HG03460 (cell line): ENCODE results near the gene NRCAM.
"Not testable (repeated sequence)": the region's sequence is repeated elsewhere in the genome, so short reads cannot be mapped to it uniquely, and the experiment has no call there.

Source experiments
- ATAC-seq: cut with Tn5 transposase; IDR thresholded peaks from one replicate; pipeline ENCODE4 v1.9.1; 2021; ENCODE audit not compliant: unreplicated experiment

The NRCAM gene

GRCh38 chr7:108348913-108349312 lies 107.3 kb downstream of the NRCAM start:
- ATAC-seq, result no peak

- no peak for ATAC-seq
These were observed 108.6 kb downstream of the NRCAM start for GRCh38 chr7:108347616-108348015.

GRCh38 chr7:108345710-108346336 lies 110.4 kb downstream of the NRCAM start:
- ATAC-seq, result no peak

- no peak for ATAC-seq
These were observed 115.3 kb downstream of the NRCAM start for GRCh38 chr7:108340856-108341411.

GRCh38 chr7:108340406-108340805 lies 115.8 kb downstream of the NRCAM start:
- not testable (repeated sequence) for ATAC-seq

- no peak for ATAC-seq
These were observed 120.8 kb downstream of the NRCAM start for GRCh38 chr7:108335269-108335918.

- no peak for ATAC-seq
These were observed 123.3 kb downstream of the NRCAM start for GRCh38 chr7:108332937-108333336.

DNA sequence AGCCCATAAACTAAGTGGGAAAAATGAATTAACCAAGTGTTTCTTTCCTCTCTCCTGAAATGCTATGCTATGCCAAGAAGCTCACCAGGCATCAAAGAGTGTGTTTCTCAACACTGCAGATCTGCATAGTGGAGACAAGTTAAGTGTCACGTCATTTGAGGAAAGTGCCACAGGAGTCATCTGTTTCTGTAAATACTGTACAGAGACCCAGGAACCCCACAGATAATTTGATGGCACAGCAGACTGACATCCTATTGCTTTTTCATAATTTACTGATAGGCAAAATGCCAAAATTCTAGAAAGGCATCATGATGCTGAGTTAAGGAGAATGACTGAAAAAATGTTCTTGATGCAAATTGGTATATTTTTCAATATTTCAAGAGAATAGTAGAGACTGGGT lies 124.3 kb downstream of the NRCAM start:
- ATAC-seq, result no peak

- no peak for ATAC-seq
These were observed 126.0 kb downstream of the NRCAM start for GRCh38 chr7:108330227-108330626.

DNA sequence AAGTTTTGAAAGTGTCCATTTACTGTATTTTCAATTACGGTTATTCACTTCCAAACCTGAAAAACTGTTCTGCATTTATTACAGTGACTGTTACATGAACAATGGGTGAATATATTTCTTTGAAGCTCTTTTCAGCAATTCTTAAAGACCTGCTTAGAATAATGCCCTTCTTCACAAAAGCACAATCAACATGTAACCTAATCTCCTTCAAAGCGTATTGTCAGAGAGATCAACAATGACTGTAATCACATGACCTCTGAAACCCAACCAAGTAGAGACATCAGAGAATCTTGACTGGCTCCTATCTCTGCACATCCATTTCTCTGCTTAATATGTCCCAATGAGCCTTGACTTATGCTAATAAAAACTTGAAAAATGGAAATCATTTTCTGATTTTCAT lies 126.7 kb downstream of the NRCAM start:
- ATAC-seq, result no peak

- ATAC-seq, result peak; percentile 87
These were observed 128.0 kb downstream of the NRCAM start for GRCh38 chr7:108328174-108328651.

- ATAC-seq, result no peak
These were observed 128.9 kb downstream of the NRCAM start for GRCh38 chr7:108327353-108327752.

GRCh38 chr7:108326938-108327337 lies 129.3 kb downstream of the NRCAM start:
- no peak for ATAC-seq

- no peak for ATAC-seq
These were observed 131.9 kb downstream of the NRCAM start for GRCh38 chr7:108324053-108325038.

DNA sequence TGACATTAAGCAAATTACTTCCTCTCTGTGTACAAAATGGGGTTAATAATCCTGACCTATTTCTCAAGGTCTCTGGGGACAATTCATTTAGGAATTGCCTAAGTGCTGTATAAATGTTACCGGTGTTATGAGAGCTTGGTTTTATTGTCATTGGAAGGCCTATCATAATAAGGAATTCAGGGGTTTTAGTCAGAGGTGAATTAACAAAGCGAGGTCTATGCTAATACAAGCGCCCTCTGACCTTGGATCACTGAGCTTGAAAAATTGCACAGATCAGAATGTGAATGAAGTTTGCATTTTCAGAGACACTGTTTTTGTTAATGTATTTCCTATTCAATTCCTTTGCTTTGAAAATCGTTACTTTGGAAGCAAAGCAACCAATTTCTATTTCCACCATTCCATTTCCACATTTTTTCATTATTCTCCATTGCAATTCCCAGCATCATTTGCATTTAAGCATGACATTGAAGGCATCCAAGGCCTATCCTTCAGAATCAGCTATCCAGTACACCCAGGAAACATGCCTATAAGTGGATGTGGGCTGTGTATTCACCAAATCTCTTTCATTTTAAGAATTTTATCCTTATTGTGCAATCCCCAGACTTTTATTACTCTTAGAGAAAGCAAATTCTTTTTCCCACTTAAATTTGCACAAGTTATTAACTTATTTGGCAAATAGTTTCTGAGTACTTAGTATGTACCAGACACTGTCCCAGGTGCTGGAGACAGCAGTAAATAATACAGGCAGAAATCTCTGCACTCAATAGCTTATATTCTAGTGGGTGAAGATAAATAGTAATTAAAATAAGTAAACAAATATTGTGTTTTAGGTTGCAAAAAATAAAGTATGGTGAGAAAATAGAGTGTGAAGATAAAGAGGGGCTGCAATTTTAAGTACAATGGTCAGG lies 133.1 kb downstream of the NRCAM start:
- no peak for ATAC-seq

GRCh38 chr7:108322046-108322445 lies 134.2 kb downstream of the NRCAM start:
- no peak for ATAC-seq

GRCh38 chr7:108321359-108321758 lies 134.9 kb downstream of the NRCAM start:
- no peak for ATAC-seq

- ATAC-seq, result no peak
These were observed 139.5 kb downstream of the NRCAM start for GRCh38 chr7:108316708-108317107.

DNA sequence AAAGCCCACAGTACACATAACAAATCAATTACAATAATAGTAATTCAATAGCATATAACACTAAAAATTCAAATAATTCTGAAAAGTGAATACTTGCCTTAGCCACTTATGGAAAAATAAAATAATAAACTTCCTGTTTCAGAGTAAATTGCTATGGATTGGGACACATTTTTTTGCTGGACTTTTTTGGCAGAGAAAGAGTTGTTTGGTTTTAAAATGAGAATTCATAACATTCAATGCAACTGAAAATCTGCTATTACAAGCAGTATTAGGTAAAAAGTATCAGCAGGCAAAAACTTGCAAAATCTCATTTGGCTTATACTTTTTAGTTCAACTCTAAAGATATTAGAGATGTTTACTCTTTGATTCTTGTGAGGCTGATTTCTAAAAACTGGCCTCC lies 141.7 kb downstream of the NRCAM start:
- ATAC-seq, result no peak

- no peak for ATAC-seq
These were observed 142.2 kb downstream of the NRCAM start for GRCh38 chr7:108314049-108314448.
